ENCODE measurements around the gene FAM124B.
A peak's percentile ranks its signal among the peaks of the same experiment; 100 is the strongest.

Gene FAM124B

GRCh38 chr2:224381521-224382279, 20.2 kb downstream of the FAM124B start:
- DNase-seq (ENCODE audit: low spot score): no peak

GRCh38 chr2:224379986-224380385, 21.9 kb downstream of the FAM124B start:
- no peak for DNase-seq (ENCODE audit: low spot score)

GRCh38 chr2:224379172-224379571, 22.7 kb downstream of the FAM124B start:
- DNase-seq (ENCODE audit: low spot score): no peak

GRCh38 chr2:224378701-224379097, 23.2 kb downstream of the FAM124B start:
- no peak for DNase-seq (ENCODE audit: low spot score)

GRCh38 chr2:224377751-224378700, 23.9 kb downstream of the FAM124B start:
- no peak for DNase-seq (ENCODE audit: low spot score)

GRCh38 chr2:224372641-224373040, 29.3 kb downstream of the FAM124B start:
- no peak for DNase-seq (ENCODE audit: low spot score)

- DNase-seq (ENCODE audit: low spot score): peak; percentile 38
Measured at GRCh38 chr2:224369028-224369632, 32.8 kb downstream of the FAM124B start.

- no peak for DNase-seq (ENCODE audit: low spot score)
Measured at GRCh38 chr2:224366267-224366844, 35.6 kb downstream of the FAM124B start.

- no peak for DNase-seq (ENCODE audit: low spot score)
Measured at GRCh38 chr2:224365331-224365730, 36.6 kb downstream of the FAM124B start.

GRCh38 chr2:224363281-224363680, 38.6 kb downstream of the FAM124B start:
- no peak for DNase-seq (ENCODE audit: low spot score)

- DNase-seq (ENCODE audit: low spot score): no peak
Measured at GRCh38 chr2:224362094-224362493, 39.8 kb downstream of the FAM124B start.

GRCh38 chr2:224360801-224361251, 41.1 kb downstream of the FAM124B start:
- no peak for DNase-seq (ENCODE audit: low spot score)

GRCh38 chr2:224359569-224359968, 42.3 kb downstream of the FAM124B start:
- DNase-seq (ENCODE audit: low spot score): peak; percentile 24

GRCh38 chr2:224357098-224357901, 44.6 kb downstream of the FAM124B start:
- DNase-seq (ENCODE audit: low spot score): peak; percentile 78

GRCh38 chr2:224354632-224355211, 47.2 kb downstream of the FAM124B start:
- DNase-seq (ENCODE audit: low spot score): no peak

- no peak for DNase-seq (ENCODE audit: low spot score)
Measured at GRCh38 chr2:224350703-224351102, 51.2 kb downstream of the FAM124B start.

GRCh38 chr2:224349396-224349795, 52.5 kb downstream of the FAM124B start:
- DNase-seq (ENCODE audit: low spot score): no peak

GRCh38 chr2:224347176-224348051, 54.5 kb downstream of the FAM124B start:
- DNase-seq (ENCODE audit: low spot score): no peak

- no peak for DNase-seq (ENCODE audit: low spot score)
Measured at GRCh38 chr2:224345492-224345891, 56.4 kb downstream of the FAM124B start.

- no peak for DNase-seq (ENCODE audit: low spot score)
Measured at GRCh38 chr2:224343226-224343625, 58.7 kb downstream of the FAM124B start.

Measured in germinal center (tissue), 1 donor.